ENCODE results near the gene MYH11.

DNA sequence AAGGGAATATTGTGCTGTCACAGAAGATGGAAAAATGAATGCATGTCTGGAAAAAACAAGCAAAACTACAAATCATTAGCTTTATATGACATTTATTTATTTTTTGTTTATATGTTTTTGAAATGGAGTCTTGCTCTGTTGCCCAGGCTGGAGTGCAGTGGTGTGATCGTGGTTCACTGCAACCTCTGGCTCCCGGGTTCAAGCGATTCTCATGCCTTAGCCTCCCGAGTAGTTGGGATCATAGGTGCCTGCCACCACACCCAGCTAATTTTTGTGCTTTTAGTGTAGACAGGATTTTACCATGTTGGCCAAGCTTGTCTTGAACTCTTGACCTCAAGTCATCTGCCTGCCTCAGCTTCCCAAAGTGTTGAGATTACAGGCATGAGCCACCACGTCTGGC lies 198.3 kb downstream of the MYH11 start:
- TF ChIP-seq POLR2A (IDR thresholded peaks at IDR 0.05; ENCODE audit: low read length) (no peak), GATA1 (IDR thresholded peaks at IDR 0.05; ENCODE audit: low read depth, low read length) (no peak)
